GM10266 (cell line): Measurements from ENCODE around the gene ARL4A.

ENCODE experiments used
- DNase-seq: peaks from one replicate; pipeline ENCODE4 v3.0.0; 2012; ENCODE audit errors: extremely low spot score
- TF ChIP-seq, protein P1 (sequence below): IDR thresholded peaks from 2 replicates; pipeline ENCODE4 v1.5.1; 2012; ENCODE audit warnings: mild to moderate bottlenecking, low read depth; ENCODE audit not compliant: control insufficient read depth, insufficient read depth; ENCODE audit errors: missing control alignments

ARL4A gene

DNA sequence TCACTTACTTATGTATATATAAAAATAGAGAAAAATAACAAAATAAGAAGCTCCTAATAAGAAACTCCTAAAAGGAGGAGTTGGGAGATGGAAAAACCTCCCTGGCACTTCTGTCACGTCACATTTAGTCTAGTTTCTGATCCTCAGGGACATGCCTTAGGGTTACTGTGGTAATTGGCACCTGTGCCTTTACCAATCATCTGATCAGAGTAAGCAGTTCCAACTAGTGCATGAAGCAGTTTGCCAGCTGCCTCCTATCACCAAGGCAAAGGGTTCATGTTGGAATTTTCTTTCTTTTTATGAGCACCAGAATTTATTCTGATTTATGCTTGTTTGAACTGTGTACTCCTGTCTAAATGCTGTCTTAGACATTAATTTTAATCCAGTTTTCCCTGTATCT is 49.9 kb downstream of the ARL4A start:
- DNase-seq, result no peak
- TF ChIP-seq, protein P1, sequence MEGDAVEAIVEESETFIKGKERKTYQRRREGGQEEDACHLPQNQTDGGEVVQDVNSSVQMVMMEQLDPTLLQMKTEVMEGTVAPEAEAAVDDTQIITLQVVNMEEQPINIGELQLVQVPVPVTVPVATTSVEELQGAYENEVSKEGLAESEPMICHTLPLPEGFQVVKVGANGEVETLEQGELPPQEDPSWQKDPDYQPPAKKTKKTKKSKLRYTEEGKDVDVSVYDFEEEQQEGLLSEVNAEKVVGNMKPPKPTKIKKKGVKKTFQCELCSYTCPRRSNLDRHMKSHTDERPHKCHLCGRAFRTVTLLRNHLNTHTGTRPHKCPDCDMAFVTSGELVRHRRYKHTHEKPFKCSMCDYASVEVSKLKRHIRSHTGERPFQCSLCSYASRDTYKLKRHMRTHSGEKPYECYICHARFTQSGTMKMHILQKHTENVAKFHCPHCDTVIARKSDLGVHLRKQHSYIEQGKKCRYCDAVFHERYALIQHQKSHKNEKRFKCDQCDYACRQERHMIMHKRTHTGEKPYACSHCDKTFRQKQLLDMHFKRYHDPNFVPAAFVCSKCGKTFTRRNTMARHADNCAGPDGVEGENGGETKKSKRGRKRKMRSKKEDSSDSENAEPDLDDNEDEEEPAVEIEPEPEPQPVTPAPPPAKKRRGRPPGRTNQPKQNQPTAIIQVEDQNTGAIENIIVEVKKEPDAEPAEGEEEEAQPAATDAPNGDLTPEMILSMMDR, result no peak

DNA sequence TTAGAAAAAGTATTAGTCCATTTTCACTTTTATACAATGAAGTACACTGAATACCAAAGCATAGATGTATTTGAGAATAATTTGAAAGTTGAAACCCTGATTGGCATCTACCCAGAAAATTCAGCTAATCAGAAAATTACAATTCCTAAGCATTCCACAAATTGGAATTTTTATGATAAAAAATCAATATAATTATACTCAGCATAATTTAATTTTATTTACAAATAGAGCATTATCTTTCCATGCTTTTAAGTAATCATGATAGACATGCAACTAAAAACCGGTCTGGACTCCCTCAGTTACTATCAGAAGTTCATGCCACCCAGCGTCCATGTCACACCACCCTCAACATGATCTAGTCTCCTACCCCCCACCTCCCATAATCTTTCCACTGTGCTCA is 50.4 kb downstream of the ARL4A start:
- TF ChIP-seq, protein P1, result no peak
- DNase-seq, result no peak

DNA sequence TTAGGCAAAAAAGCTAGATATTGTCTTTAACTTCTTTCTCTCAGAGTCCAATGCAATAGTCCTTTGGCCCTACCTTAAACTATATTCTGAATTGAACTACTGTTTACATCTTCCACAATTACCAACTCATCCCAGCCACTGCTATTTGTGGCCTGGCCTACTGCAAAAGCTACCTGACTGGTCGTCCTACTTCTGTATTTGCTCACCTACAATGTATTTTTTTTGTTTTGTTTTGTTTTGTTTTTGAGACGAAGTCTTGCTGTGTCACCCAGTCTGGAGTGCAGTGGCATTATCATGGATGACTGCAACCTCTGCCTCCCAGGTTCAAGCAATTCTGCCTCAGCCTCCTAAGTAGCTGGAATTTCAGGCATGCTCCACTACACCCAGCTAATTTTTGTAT is 51.2 kb downstream of the ARL4A start:
- TF ChIP-seq, protein P1, result no peak
- DNase-seq, result no peak
